C4-2B (cell line): ENCODE measurements around the gene PITX2.

Source experiments
- ZFX ChIP-seq: fragments of 450-650 bp; IDR thresholded peaks from 2 replicates; pipeline ENCODE4 v1.6.1; 2017
- TF ChIP-seq, protein P1 (sequence below): fragments of 450-650 bp; conservative IDR thresholded peaks from 2 replicates; pipeline ENCODE4 v1.5.1; 2017; ENCODE audit warnings: mild to moderate bottlenecking

DNA sequence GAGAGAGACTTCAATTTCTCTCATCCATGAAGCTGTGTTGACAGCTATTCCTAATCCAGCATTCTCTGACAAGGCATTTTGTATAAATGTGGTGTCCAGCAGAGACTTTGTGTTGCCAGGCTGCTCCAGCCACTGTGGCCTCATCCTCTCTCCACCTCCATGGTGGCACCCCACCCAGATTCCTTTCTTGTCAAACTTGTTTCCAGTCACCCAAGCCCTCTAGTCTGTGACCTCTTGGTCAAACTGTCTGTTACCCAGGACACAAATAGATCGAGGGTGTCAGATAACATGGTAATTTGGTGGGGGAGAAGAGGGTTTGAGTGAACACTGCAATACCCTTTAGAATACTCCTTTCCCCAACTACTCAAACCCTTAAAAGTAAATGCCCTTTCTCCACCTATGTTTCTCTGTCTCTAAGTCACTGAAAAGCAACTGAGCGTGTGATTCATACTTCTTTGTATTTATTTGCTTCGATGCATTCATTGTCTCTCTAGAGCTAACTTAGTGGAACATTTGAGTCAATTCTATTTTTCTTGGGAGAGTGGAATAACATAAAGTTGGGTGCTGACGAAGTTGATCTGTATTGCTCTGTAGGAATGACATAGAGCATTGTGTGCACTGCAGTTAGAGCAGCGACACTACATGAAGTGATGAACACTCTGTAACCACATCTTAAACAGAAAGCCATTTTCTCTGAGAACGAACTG is 13.7 kb downstream of the PITX2 start:
- TF ChIP-seq, protein P1, sequence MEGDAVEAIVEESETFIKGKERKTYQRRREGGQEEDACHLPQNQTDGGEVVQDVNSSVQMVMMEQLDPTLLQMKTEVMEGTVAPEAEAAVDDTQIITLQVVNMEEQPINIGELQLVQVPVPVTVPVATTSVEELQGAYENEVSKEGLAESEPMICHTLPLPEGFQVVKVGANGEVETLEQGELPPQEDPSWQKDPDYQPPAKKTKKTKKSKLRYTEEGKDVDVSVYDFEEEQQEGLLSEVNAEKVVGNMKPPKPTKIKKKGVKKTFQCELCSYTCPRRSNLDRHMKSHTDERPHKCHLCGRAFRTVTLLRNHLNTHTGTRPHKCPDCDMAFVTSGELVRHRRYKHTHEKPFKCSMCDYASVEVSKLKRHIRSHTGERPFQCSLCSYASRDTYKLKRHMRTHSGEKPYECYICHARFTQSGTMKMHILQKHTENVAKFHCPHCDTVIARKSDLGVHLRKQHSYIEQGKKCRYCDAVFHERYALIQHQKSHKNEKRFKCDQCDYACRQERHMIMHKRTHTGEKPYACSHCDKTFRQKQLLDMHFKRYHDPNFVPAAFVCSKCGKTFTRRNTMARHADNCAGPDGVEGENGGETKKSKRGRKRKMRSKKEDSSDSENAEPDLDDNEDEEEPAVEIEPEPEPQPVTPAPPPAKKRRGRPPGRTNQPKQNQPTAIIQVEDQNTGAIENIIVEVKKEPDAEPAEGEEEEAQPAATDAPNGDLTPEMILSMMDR: no peak
- TF ChIP-seq ZFX: no peak
